ENCODE results near the gene ZBTB26. TPM values are rescaled to one million over a fixed set of nuclear protein-coding genes. Genes with fewer than 3 reads are reported as not detected.
A peak's percentile ranks its signal among the peaks of the same experiment; 100 is the strongest.

Gene ZBTB26
- total and polyA plus RNA-seq, 2 donors (not counting 1 experiment from before 2014, with no cell fraction given): 4.7 to 16.4 TPM

GRCh38 chr9:122883125-122883524, 48.2 kb downstream of the ZBTB26 start:
- Histone ChIP-seq H3K4me2 (replicated peaks; ENCODE audit: low read depth, low read length, poor library complexity, severe bottlenecking) (no peak overlapping the region), H3K9me3 (ENCODE audit: control extremely low read depth in 1 of 3, control insufficient read depth in 2 of 3, insufficient read depth in 1 of 3, low read length in 2 of 3) (no peaks in the 10 kb centered on the region), H2AFZ (ENCODE audit: insufficient read depth, low read depth, low read length, poor library complexity, severe bottlenecking) (no peak overlapping the region), H3K27ac (ENCODE audit: low read length in 2 of 2) (peak overlapping the region in 1 of 2 donors; percentile 23), H4K20me1 (ENCODE audit: control insufficient read depth, insufficient read depth, low read length, poor library complexity, severe bottlenecking) (no peaks in the 10 kb centered on the region), H3K27me3 (replicated peaks in 1 of 4; ENCODE audit: control extremely low read depth in 1 of 4, control insufficient read depth in 3 of 4, insufficient read depth in 4 of 4, low read length in 3 of 4) (no peaks in the 10 kb centered on the region), H3K4me1 (ENCODE audit: control insufficient read depth in 2 of 2, insufficient read depth in 2 of 2, low read length in 2 of 2) (no peaks in the 10 kb centered on the region), H3K79me2 (ENCODE audit: control insufficient read depth, insufficient read depth, low read length) (peaks cover 8% of the 10 kb centered on the region), H3K36me3 (replicated peaks in 1 of 2; ENCODE audit: control extremely low read depth in 1 of 2, control insufficient read depth in 1 of 2, extremely low read depth in 1 of 2, insufficient read depth in 2 of 2, low read length in 1 of 2) (peaks cover 20 to 68% of the 10 kb centered on the region in 2 experiments), H3K9ac (ENCODE audit: low read length) (no peak overlapping the region), H3K4me3 (ENCODE audit: control extremely low read depth in 1 of 5, extremely low read depth in 1 of 5, insufficient read depth in 1 of 5, low read depth in 2 of 5, low read length in 4 of 5) (no peak overlapping the region)
- Mint-ChIP-seq H3K9me3 (ENCODE audit: insufficient read depth) (no peaks in the 10 kb centered on the region), H3K4me3 (no peak overlapping the region), H3K4me1 (no peaks in the 10 kb centered on the region), H3K27me3 (no peaks in the 10 kb centered on the region), H3K27ac (peak overlapping the region; percentile 46)
- ATAC-seq (ENCODE audit: low read depth) (no peak), DNase-seq (no peak)
- TF ChIP-seq, protein P1, sequence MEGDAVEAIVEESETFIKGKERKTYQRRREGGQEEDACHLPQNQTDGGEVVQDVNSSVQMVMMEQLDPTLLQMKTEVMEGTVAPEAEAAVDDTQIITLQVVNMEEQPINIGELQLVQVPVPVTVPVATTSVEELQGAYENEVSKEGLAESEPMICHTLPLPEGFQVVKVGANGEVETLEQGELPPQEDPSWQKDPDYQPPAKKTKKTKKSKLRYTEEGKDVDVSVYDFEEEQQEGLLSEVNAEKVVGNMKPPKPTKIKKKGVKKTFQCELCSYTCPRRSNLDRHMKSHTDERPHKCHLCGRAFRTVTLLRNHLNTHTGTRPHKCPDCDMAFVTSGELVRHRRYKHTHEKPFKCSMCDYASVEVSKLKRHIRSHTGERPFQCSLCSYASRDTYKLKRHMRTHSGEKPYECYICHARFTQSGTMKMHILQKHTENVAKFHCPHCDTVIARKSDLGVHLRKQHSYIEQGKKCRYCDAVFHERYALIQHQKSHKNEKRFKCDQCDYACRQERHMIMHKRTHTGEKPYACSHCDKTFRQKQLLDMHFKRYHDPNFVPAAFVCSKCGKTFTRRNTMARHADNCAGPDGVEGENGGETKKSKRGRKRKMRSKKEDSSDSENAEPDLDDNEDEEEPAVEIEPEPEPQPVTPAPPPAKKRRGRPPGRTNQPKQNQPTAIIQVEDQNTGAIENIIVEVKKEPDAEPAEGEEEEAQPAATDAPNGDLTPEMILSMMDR (IDR thresholded peaks at IDR 0.05): no peak
- no peak for TF ChIP-seq EZH2 (IDR thresholded peaks at IDR 0.05; ENCODE audit: borderline replicate concordance, insufficient read depth, low read depth, low read length, poor library complexity, severe bottlenecking)
- POLR2A ChIA-PET: no interaction called here
- CTCF ChIA-PET: interaction anchor here (0.9 to 1.2 kb wide), 2 partner anchors 13 to 108 kb away, joined by 3 to 5 read pairs; no protein-coding TSS in a partner anchor
- intact Hi-C loops (cut with micrococcal nuclease): no loop called here
- WGBS (ENCODE audit: insufficient coverage): 100% methylated on average over 1 of the region's 2 CpGs

GRCh38 chr9:122879443-122879842, 51.9 kb downstream of the ZBTB26 start:
- Histone ChIP-seq H3K27ac (ENCODE audit: low read length in 2 of 2) (no peak overlapping the region), H3K36me3 (replicated peaks in 1 of 2; ENCODE audit: control extremely low read depth in 1 of 2, control insufficient read depth in 1 of 2, extremely low read depth in 1 of 2, insufficient read depth in 2 of 2, low read length in 1 of 2) (peaks cover 24 to 92% of the 10 kb centered on the region in 2 experiments), H3K4me2 (replicated peaks; ENCODE audit: low read depth, low read length, poor library complexity, severe bottlenecking) (no peak overlapping the region), H3K4me3 (ENCODE audit: control extremely low read depth in 1 of 5, extremely low read depth in 1 of 5, insufficient read depth in 1 of 5, low read depth in 2 of 5, low read length in 4 of 5) (no peak overlapping the region), H3K9ac (ENCODE audit: low read length) (no peak overlapping the region), H2AFZ (ENCODE audit: insufficient read depth, low read depth, low read length, poor library complexity, severe bottlenecking) (no peak overlapping the region), H4K20me1 (ENCODE audit: control insufficient read depth, insufficient read depth, low read length, poor library complexity, severe bottlenecking) (no peaks in the 10 kb centered on the region), H3K79me2 (ENCODE audit: control insufficient read depth, insufficient read depth, low read length) (peaks cover 8% of the 10 kb centered on the region), H3K27me3 (replicated peaks in 1 of 4; ENCODE audit: control extremely low read depth in 1 of 4, control insufficient read depth in 3 of 4, insufficient read depth in 4 of 4, low read length in 3 of 4) (no peaks in the 10 kb centered on the region), H3K9me3 (ENCODE audit: control extremely low read depth in 1 of 3, control insufficient read depth in 2 of 3, insufficient read depth in 1 of 3, low read length in 2 of 3) (no peaks in the 10 kb centered on the region), H3K4me1 (ENCODE audit: control insufficient read depth in 2 of 2, insufficient read depth in 2 of 2, low read length in 2 of 2) (peaks cover 6 to 10% of the 10 kb centered on the region in 2 donors)
- no peak for ATAC-seq (ENCODE audit: low read depth)
- H3K27me3 Mint-ChIP-seq: no peaks in the 10 kb centered on the region
- TF ChIP-seq, protein P1 (IDR thresholded peaks at IDR 0.05): no peak
- ChIA-PET POLR2A (no interaction called here), CTCF (no interaction called here)
- intact Hi-C loops (cut with micrococcal nuclease): no loop called here
- H3K27ac Mint-ChIP-seq: no peak overlapping the region
- peaks cover 12% of the 10 kb centered on the region for H3K4me1 Mint-ChIP-seq
- no CpG with 5 or more reads among the region's 2 CpGs for WGBS (ENCODE audit: insufficient coverage)
- no peak for DNase-seq
- no peak overlapping the region for H3K4me3 Mint-ChIP-seq
- H3K9me3 Mint-ChIP-seq (ENCODE audit: insufficient read depth): no peaks in the 10 kb centered on the region
